ENCODE data around the gene ZCWPW1. TPM values are rescaled to one million over a fixed set of nuclear protein-coding genes. Genes with fewer than 3 reads are reported as not detected.

Gene ZCWPW1
- total and polyA plus RNA-seq, 2 of the 8 experiments (the other 6 are each of a cell fraction or from before 2014, with no cell fraction given) = 0.51 to 1.4 TPM

- TF ChIP-seq GTF2F1 (IDR thresholded peaks at IDR 0.05; ENCODE audit: borderline replicate concordance, low read depth, low read length) = no peak
- no peak for TF ChIP-seq SP1 (IDR thresholded peaks at IDR 0.05; ENCODE audit: low read depth, low read length)
These were observed 4.2 kb upstream of the ZCWPW1 start (continued) for GRCh38 chr7:100432621-100433275.
